GM08714 (cell line): ENCODE measurements around the gene SEC31B.

Source experiments
- H3K4me3 ChIP-seq: fragments of 200-500 bp; sonication (Bioruptor generic); 2 replicates; pipeline ENCODE4 v1.5.1; 2014; ENCODE audit warnings: mild to moderate bottlenecking, low read length, inconsistent platforms
- ZNF274 ChIP-seq: IDR thresholded peaks from 2 replicates; pipeline ENCODE4 v1.6.1; 2012; ENCODE audit warnings: mild to moderate bottlenecking, low read depth, low read length

Gene SEC31B

GRCh38 chr10:100519311-100520051 lies at the start of gene SEC31B:
Gene SEC31B (minus strand): TSS chr10:100519861. CDS start chr10:100516952, 2,909 bp downstream.
- no peak for TF ChIP-seq ZNF274
- H3K4me3 ChIP-seq: no peak within 1 kb of the TSS

GRCh38 chr10:100568912-100569311 lies 49.3 kb upstream of the SEC31B start:
- no peak overlapping the region for H3K4me3 ChIP-seq
- TF ChIP-seq ZNF274: no peak

- no peak for TF ChIP-seq ZNF274
- no peak overlapping the region for H3K4me3 ChIP-seq
These were observed 48.2 kb upstream of the SEC31B start for GRCh38 chr10:100567826-100568225.

GRCh38 chr10:100567249-100567648 lies 47.6 kb upstream of the SEC31B start:
- H3K4me3 ChIP-seq: no peak overlapping the region
- no peak for TF ChIP-seq ZNF274

GRCh38 chr10:100566561-100566960 lies 46.9 kb upstream of the SEC31B start:
- no peak overlapping the region for H3K4me3 ChIP-seq
- no peak for TF ChIP-seq ZNF274

GRCh38 chr10:100565206-100565985 lies 45.7 kb upstream of the SEC31B start:
- no peak for TF ChIP-seq ZNF274

GRCh38 chr10:100562008-100562672 lies 42.5 kb upstream of the SEC31B start:
- no peak overlapping the region for H3K4me3 ChIP-seq
- no peak for TF ChIP-seq ZNF274

More at GRCh38 chr10:100565206-100565985, 45.7 kb upstream of the SEC31B start:
- no peak overlapping the region for H3K4me3 ChIP-seq

- no peak for TF ChIP-seq ZNF274
- H3K4me3 ChIP-seq: no peak overlapping the region
These were observed 41.3 kb upstream of the SEC31B start for GRCh38 chr10:100561005-100561404.

GRCh38 chr10:100560248-100560647 lies 40.6 kb upstream of the SEC31B start:
- H3K4me3 ChIP-seq: no peak overlapping the region
- TF ChIP-seq ZNF274: no peak

GRCh38 chr10:100554902-100555301 lies 35.2 kb upstream of the SEC31B start:
- TF ChIP-seq ZNF274: no peak
- H3K4me3 ChIP-seq: no peak overlapping the region

GRCh38 chr10:100553929-100554328 lies 34.3 kb upstream of the SEC31B start:
- no peak for TF ChIP-seq ZNF274
- no peak overlapping the region for H3K4me3 ChIP-seq

- TF ChIP-seq ZNF274: no peak
- no peak overlapping the region for H3K4me3 ChIP-seq
These were observed 32.1 kb upstream of the SEC31B start for GRCh38 chr10:100551738-100552137.

- H3K4me3 ChIP-seq: no peak overlapping the region
- TF ChIP-seq ZNF274: no peak
These were observed 31.5 kb upstream of the SEC31B start for GRCh38 chr10:100551196-100551595.

- TF ChIP-seq ZNF274: no peak
- no peak overlapping the region for H3K4me3 ChIP-seq
These were observed 25.3 kb upstream of the SEC31B start for GRCh38 chr10:100544950-100545349.
